H1 (cell line): ENCODE data around the gene CABP1. TPM values are rescaled to one million over a fixed set of nuclear protein-coding genes. Genes with fewer than 3 reads are reported as not detected.

Source experiments
- CTCF ChIA-PET: fragments of 300-600 bp; sonication (Branson Sonifier 250); formaldehyde crosslinking; loops from one replicate; lab custom pipeline; 2021; ENCODE audit not compliant: partially characterized antibody; lab: Charles Lee
- POLR2A ChIA-PET: fragments of 300-600 bp; sonication (Branson Sonifier 250); formaldehyde crosslinking; loops from one replicate; lab custom pipeline; 2021; ENCODE audit warnings: inconsistent platforms; ENCODE audit not compliant: partially characterized antibody; lab: Charles Lee
- DNase-seq, 2 experiments: peaks; one replicate each; pipeline versions ENCODE4 v3.0.0 to v3.0.0-alpha.2; 2010 to 2022; ENCODE audit warnings: low spot score in 2 of 2, low read depth in 1 of 2, mixed read lengths in 1 of 2
- FAIRE-seq: peaks from 2 replicates; lab custom pipeline; 2011; peaks lifted over from hg19 to GRCh38; lab: Jason Lieb, UNC
- H2AFZ ChIP-seq: 2 replicates; pipeline ENCODE4 v1.8.1; 2012; ENCODE audit warnings: low read length, inconsistent platforms
- H2AK5ac ChIP-seq: 2 replicates; pipeline ENCODE4 v1.6.1; 2013; ENCODE audit warnings: low read depth, low read length
- H2BK120ac ChIP-seq: replicated peaks from 2 replicates; pipeline ENCODE3; 2013; ENCODE audit warnings: low read depth, low read length, inconsistent platforms
- H2BK12ac ChIP-seq: 2 replicates; pipeline ENCODE4 v1.6.1; 2013; ENCODE audit warnings: low read depth, low read length
- H2BK15ac ChIP-seq: 2 replicates; pipeline ENCODE4 v1.6.1; 2013; ENCODE audit warnings: low read length
- H2BK20ac ChIP-seq: 2 replicates; pipeline ENCODE4 v1.6.1; 2013; ENCODE audit warnings: low read length
- H2BK5ac ChIP-seq: 2 replicates; pipeline ENCODE4 v1.6.1; 2013; ENCODE audit warnings: low read depth, low read length
- H3K14ac ChIP-seq: 2 replicates; pipeline ENCODE4 v1.6.1; 2013; ENCODE audit warnings: inconsistent platforms; ENCODE audit not compliant: insufficient read length
- H3K18ac ChIP-seq: 2 replicates; pipeline ENCODE4 v1.6.1; 2013; ENCODE audit warnings: low read length; ENCODE audit errors: extremely low read depth
- H3K23ac ChIP-seq: 2 replicates; pipeline ENCODE4 v1.6.1; 2013; ENCODE audit warnings: inconsistent platforms; ENCODE audit not compliant: insufficient read length
- H3K23me2 ChIP-seq: 2 replicates; pipeline ENCODE4 v1.6.1; 2013; ENCODE audit warnings: low read depth, low read length
- H3K27ac ChIP-seq: 2 replicates; pipeline ENCODE4 v1.6.1; 2011; ENCODE audit warnings: low read depth, low read length, inconsistent platforms
- H3K27me3 ChIP-seq, 4 experiments: replicated peaks in 1 of 4; 1 replicate in 1 of 4; 2 replicates in 3 of 4; pipeline versions ENCODE4 v1.6.1 to v1.8.1; 2011 to 2013; ENCODE audit warnings: low read length in 3 of 4, mild to moderate bottlenecking in 3 of 4, inconsistent platforms in 2 of 4, mixed read lengths in 2 of 4, moderate library complexity in 1 of 4; ENCODE audit not compliant: control insufficient read depth in 3 of 4, insufficient read depth in 3 of 4; ENCODE audit errors: extremely low read depth in 1 of 4
- H3K36me3 ChIP-seq, 4 experiments: 2 replicates each; pipeline versions ENCODE4 v1.6.1 to v1.8.1; 2011 to 2013; ENCODE audit warnings: mild to moderate bottlenecking in 4 of 4, low read length in 3 of 4, moderate library complexity in 2 of 4, control low read depth in 1 of 4, inconsistent platforms in 1 of 4; ENCODE audit not compliant: insufficient read depth in 4 of 4, control insufficient read depth in 2 of 4
- H3K4ac ChIP-seq: replicated peaks from 2 replicates; pipeline ENCODE3; 2013; ENCODE audit warnings: low read length, low read depth, mixed read lengths, inconsistent platforms; ENCODE audit not compliant: insufficient read length
- H3K4me1 ChIP-seq, 4 experiments: replicated peaks in 1 of 4; 1 replicate in 1 of 4; 2 replicates in 3 of 4; pipeline versions ENCODE4 v1.6.1 to v1.8.1; 2011 to 2013; ENCODE audit warnings: low read length in 3 of 4, inconsistent platforms in 2 of 4, mixed read lengths in 1 of 4; ENCODE audit not compliant: insufficient read depth in 4 of 4, control insufficient read depth in 3 of 4
- H3K4me2 ChIP-seq, 2 experiments: 2 replicates each; pipeline versions ENCODE4 v1.6.1 to v1.8.1; 2011 to 2013; ENCODE audit warnings: low read depth in 2 of 2, low read length in 2 of 2, control low read depth in 1 of 2, inconsistent platforms in 1 of 2, mild to moderate bottlenecking in 1 of 2; ENCODE audit not compliant: insufficient read depth in 1 of 2
- H3K4me3 ChIP-seq, 4 experiments: fragments of 200-600, 300-600 bp in 1 of 4; sonication (generic), shearing (Covaris generic), sonication (Bioruptor Twin) in 1 of 4; 2 replicates each; pipeline versions ENCODE4 v1.5.1 to v1.8.1; 2011 to 2016; ENCODE audit warnings: low read length in 4 of 4, low read depth in 3 of 4, control low read depth in 2 of 4, inconsistent platforms in 2 of 4, mild to moderate bottlenecking in 2 of 4, mixed read lengths in 1 of 4, moderate library complexity in 1 of 4; ENCODE audit not compliant: insufficient read depth in 2 of 4; ENCODE audit errors: extremely low read depth in 1 of 4
- H3K56ac ChIP-seq: replicated peaks from 2 replicates; pipeline ENCODE3; 2013; ENCODE audit warnings: low read depth, mild to moderate bottlenecking, mixed read lengths, low read length, inconsistent platforms; ENCODE audit not compliant: insufficient read length
- H3K79me1 ChIP-seq: 2 replicates; pipeline ENCODE4 v1.6.1; 2013; ENCODE audit warnings: low read depth, low read length, control low read depth
- H3K79me2 ChIP-seq, 2 experiments: 2 replicates each; pipeline versions ENCODE4 v1.6.1 to v1.8.1; 2012 to 2013; ENCODE audit warnings: low read length in 2 of 2, mild to moderate bottlenecking in 2 of 2, inconsistent platforms in 1 of 2; ENCODE audit not compliant: insufficient read depth in 2 of 2, control insufficient read depth in 1 of 2
- H3K9ac ChIP-seq, 4 experiments: replicated peaks in 1 of 4; 1 replicate in 1 of 4; 2 replicates in 3 of 4; pipeline versions ENCODE4 v1.6.1 to v1.8.1; 2011 to 2013; ENCODE audit warnings: low read depth in 3 of 4, low read length in 3 of 4, control low read depth in 2 of 4, mild to moderate bottlenecking in 2 of 4, moderate library complexity in 2 of 4, inconsistent platforms in 1 of 4; ENCODE audit errors: extremely low read depth in 1 of 4
- H3K9me3 ChIP-seq, 2 experiments: 2 replicates each; pipeline versions ENCODE4 v1.6.1 to v1.8.1; 2012 to 2013; ENCODE audit warnings: mild to moderate bottlenecking in 2 of 2, moderate library complexity in 2 of 2, control low read depth in 1 of 2, inconsistent platforms in 1 of 2, low read depth in 1 of 2, low read length in 1 of 2, mixed read lengths in 1 of 2; ENCODE audit not compliant: insufficient read depth in 2 of 2
- H4K20me1 ChIP-seq, 2 experiments: replicated peaks in 1 of 2; 2 replicates each; pipeline versions ENCODE3 to v1.8.1; 2011 to 2013; ENCODE audit warnings: inconsistent platforms in 2 of 2, low read length in 2 of 2, mild to moderate bottlenecking in 1 of 2; ENCODE audit not compliant: insufficient read depth in 2 of 2, control insufficient read depth in 1 of 2
- H4K5ac ChIP-seq: 2 replicates; pipeline ENCODE4 v1.6.1; 2013; ENCODE audit warnings: low read length, low read depth, mixed read lengths, inconsistent platforms; ENCODE audit not compliant: insufficient read length
- H4K8ac ChIP-seq: 2 replicates; pipeline ENCODE4 v1.8.0; 2013; ENCODE audit warnings: mild to moderate bottlenecking, moderate library complexity, low read length, inconsistent platforms; ENCODE audit not compliant: insufficient read depth; ENCODE audit errors: extremely low read depth
- H4K91ac ChIP-seq: replicated peaks from 2 replicates; pipeline ENCODE3; 2013; ENCODE audit warnings: low read length, mixed read lengths, inconsistent platforms; ENCODE audit not compliant: insufficient read length
- ATF3 ChIP-seq: IDR thresholded peaks from 2 replicates; pipeline ENCODE4 v1.6.1; 2011; ENCODE audit warnings: low read depth, mild to moderate bottlenecking, low read length; ENCODE audit not compliant: insufficient read depth
- FOSL1 ChIP-seq: IDR thresholded peaks from 2 replicates; pipeline ENCODE4 v1.6.1; 2011; ENCODE audit warnings: mild to moderate bottlenecking, low read depth, low read length, moderate library complexity; ENCODE audit not compliant: insufficient read depth
- KDM1A ChIP-seq: fragments of 200-600, 300-600 bp; sonication (generic); IDR thresholded peaks from 2 replicates; pipeline ENCODE4 v1.7.1; 2016; ENCODE audit warnings: mild to moderate bottlenecking, low read length, borderline replicate concordance
- KDM4A ChIP-seq: IDR thresholded peaks from one replicate; pipeline ENCODE4 v1.7.1; 2012; ENCODE audit warnings: low read depth, mild to moderate bottlenecking, moderate library complexity, low read length, inconsistent platforms; ENCODE audit not compliant: severe bottlenecking
- MAX ChIP-seq: IDR thresholded peaks from 2 replicates; pipeline ENCODE4 v1.6.1; 2012; ENCODE audit warnings: inconsistent platforms
- RXRA ChIP-seq: IDR thresholded peaks from 2 replicates; pipeline ENCODE4 v1.6.1; 2011; ENCODE audit warnings: low read depth, mild to moderate bottlenecking, low read length, moderate library complexity; ENCODE audit not compliant: insufficient read depth
- WGBS, 2 experiments: shearing (Covaris generic) in 1 of 2; methylation state at CpG; one replicate each; pipeline versions ENCODE4 v1.1.6 to v1.1.7; 2013 to 2015; ENCODE audit warnings: low lambda C conversion rate in 2 of 2, mixed read lengths in 2 of 2, inconsistent platforms in 1 of 2, low coverage in 1 of 2, missing lambda C conversion rate in 1 of 2; ENCODE audit not compliant: insufficient replicate concordance in 2 of 2, insufficient coverage in 1 of 2, insufficient read length in 1 of 2; ENCODE audit errors: extremely low coverage in 1 of 2, missing lambda C conversion rate in 1 of 2; 5-methylcytosine and 5-hydroxymethylcytosine counted together
- polyA plus RNA-seq, 7 experiments: library from polyadenylated mRNA; depleted of rRNA in 3 of 7; stranded (reverse) in 5 of 7; unstranded in 2 of 7; fragments of >200 nt in 5 of 7; fragments of 200-250 nt in 2 of 7; gene quantifications; 1 replicate in 5 of 7; 2 replicates in 1 of 7; 4 replicates in 1 of 7; pipeline versions ENCODE4 v1.2.1 to v1.2.3, GENCODE V29; 2011 to 2013; ENCODE audit warnings: missing spikeins in 2 of 7, mixed read lengths in 2 of 7
- total RNA-seq: library from RNA; stranded (reverse); fragmentation: NEBNext Ultra II Directional; extraction: Animal tissue kit (Norgen Biotek cat#: 25700); gene quantifications from 2 replicates; pipeline ENCODE4 v1.2.1, GENCODE V29; 2021
- TF ChIP-seq, protein P1 (sequence below), 3 experiments: IDR thresholded peaks; 1 replicate in 2 of 3; 2 replicates in 1 of 3; pipeline versions ENCODE4 v1.5.1 to v1.6.1; 2011; ENCODE audit warnings: low read length in 3 of 3, mild to moderate bottlenecking in 3 of 3, inconsistent platforms in 2 of 3, low read depth in 1 of 3, moderate library complexity in 1 of 3; ENCODE audit not compliant: insufficient read depth in 1 of 3; ENCODE audit errors: control extremely low read depth in 1 of 3

Gene CABP1
- total and polyA plus RNA-seq, 2 of the 8 experiments (the other 6 are each of a cell fraction or from before 2014, with no cell fraction given) = 3.9 to 7.4 TPM

DNA sequence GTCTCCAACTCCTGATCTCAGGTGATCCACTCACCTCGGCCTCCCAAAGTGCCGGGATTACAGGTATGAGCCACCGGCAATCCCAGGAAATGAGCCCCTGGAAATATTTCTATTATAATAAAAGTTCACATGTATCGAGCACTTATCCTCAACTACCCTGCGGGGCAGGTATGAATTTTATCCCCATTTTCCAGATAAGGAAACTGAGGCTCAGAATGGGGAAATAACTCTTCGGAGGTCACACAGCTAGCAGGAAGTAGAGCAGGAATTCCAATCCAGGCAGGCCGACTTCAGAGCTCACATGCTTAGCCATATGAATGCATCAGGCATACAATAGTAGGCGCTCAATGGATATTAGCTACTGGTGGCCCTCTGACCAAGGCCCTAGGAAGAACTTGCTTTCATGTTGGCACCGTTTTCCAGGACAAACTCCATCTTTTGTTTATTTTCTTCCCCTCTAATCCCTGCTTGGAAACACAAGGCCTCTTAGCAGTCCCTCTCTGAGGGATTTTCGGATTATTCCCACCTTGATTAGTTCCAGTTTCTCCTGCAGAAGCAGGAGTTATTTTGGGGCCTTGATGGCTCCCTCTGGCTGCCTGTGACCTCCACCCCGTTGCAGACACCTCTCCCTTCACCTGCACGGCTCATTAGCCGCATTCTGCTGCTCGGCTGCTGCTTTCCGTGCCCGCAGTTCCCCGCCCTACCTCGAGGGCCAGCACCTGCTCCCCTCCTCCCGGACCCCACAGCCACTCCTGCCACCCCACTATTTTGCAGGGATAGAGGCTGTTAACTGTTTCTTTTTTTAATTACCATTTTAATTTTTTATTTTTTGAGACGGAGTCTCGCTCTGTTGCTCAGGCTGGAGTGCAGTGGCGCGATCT is 40.5 kb upstream of the CABP1 start:
- peak in 1 of 2 experiments; percentile 66 for DNase-seq
- CTCF ChIA-PET = interaction anchor here (0.5 to 2.3 kb wide), 12 partner anchors 11 to 158 kb away, joined by 3 to 8 read pairs (median 4); partner anchors contain the start of gene POP5
- no peaks in the 10 kb centered on the region for H3K27me3 ChIP-seq
- H2AK5ac ChIP-seq = no peak overlapping the region
- H3K4ac ChIP-seq = no peak overlapping the region
- H3K14ac ChIP-seq = no peak overlapping the region
- no peak overlapping the region for H4K5ac ChIP-seq
- no peak overlapping the region for H3K56ac ChIP-seq
- H3K36me3 ChIP-seq = no peaks in the 10 kb centered on the region
- H2BK20ac ChIP-seq = no peak overlapping the region
- H3K79me1 ChIP-seq = no peaks in the 10 kb centered on the region
- no peak overlapping the region for H3K18ac ChIP-seq
- no peak overlapping the region for H4K91ac ChIP-seq
- H4K20me1 ChIP-seq = no peaks in the 10 kb centered on the region
- H3K4me2 ChIP-seq = no peak overlapping the region
- H3K27ac ChIP-seq = no peak overlapping the region
- H2BK15ac ChIP-seq = no peak overlapping the region
- H3K4me3 ChIP-seq = no peak overlapping the region
- no peak for FAIRE-seq
- no peak overlapping the region for H2BK120ac ChIP-seq
- no peaks in the 10 kb centered on the region for H3K79me2 ChIP-seq
- no peak overlapping the region for H3K23ac ChIP-seq
- WGBS, 2 experiments = 83% methylated on average over 23 of the region's 23 CpGs; no CpG with 5 or more reads in 1 of the 2 experiments
- H3K9me3 ChIP-seq = no peaks in the 10 kb centered on the region
- peaks cover 3% of the 10 kb centered on the region; the same call in 1 of the 2 replicates for H3K23me2 ChIP-seq
- no peak overlapping the region for H2BK12ac ChIP-seq
- peaks cover 0 to 5% (median 2%) of the 10 kb centered on the region in 4 experiments; a peak in 6 of 7 replicates for H3K4me1 ChIP-seq
- POLR2A ChIA-PET = interaction anchor here (0.7 to 1.1 kb wide), 2 partner anchors 19 to 20 kb away, joined by 3 to 4 read pairs; no protein-coding TSS in a partner anchor
- no peak overlapping the region for H2BK5ac ChIP-seq
- H2AFZ ChIP-seq = 0 out of 2 replicates have a peak overlapping the region, but pooled peaks have one; percentile 63
- H3K9ac ChIP-seq = no peak overlapping the region
- H4K8ac ChIP-seq = no peak overlapping the region
- TF ChIP-seq MAX (peak; percentile 28; the same call in 1 of the 2 replicates), KDM4A (no peak), FOSL1 (no peak), ATF3 (no peak), KDM1A (peak; percentile 52; the same call in 1 of the 2 replicates), RXRA (no peak)
- TF ChIP-seq, protein P1, sequence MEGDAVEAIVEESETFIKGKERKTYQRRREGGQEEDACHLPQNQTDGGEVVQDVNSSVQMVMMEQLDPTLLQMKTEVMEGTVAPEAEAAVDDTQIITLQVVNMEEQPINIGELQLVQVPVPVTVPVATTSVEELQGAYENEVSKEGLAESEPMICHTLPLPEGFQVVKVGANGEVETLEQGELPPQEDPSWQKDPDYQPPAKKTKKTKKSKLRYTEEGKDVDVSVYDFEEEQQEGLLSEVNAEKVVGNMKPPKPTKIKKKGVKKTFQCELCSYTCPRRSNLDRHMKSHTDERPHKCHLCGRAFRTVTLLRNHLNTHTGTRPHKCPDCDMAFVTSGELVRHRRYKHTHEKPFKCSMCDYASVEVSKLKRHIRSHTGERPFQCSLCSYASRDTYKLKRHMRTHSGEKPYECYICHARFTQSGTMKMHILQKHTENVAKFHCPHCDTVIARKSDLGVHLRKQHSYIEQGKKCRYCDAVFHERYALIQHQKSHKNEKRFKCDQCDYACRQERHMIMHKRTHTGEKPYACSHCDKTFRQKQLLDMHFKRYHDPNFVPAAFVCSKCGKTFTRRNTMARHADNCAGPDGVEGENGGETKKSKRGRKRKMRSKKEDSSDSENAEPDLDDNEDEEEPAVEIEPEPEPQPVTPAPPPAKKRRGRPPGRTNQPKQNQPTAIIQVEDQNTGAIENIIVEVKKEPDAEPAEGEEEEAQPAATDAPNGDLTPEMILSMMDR (IDR thresholded peaks at IDR 0.05; ENCODE audit: control extremely low read depth in 1 of 3, insufficient read depth in 1 of 3, low read depth in 1 of 3, low read length in 3 of 3) = peak in 1 of 3 experiments; percentile 31; a peak in 1 of 4 replicates
